Measurements from ENCODE around the gene TRIM63.
A peak's percentile ranks its signal among the peaks of the same experiment; 100 is the strongest.

Gene TRIM63

GRCh38 chr1:26034504-26035202 is 32.8 kb downstream of the TRIM63 start:
- TF ChIP-seq CTCF (conservative IDR thresholded peaks at IDR 0.05; ENCODE audit: low read depth), result no peak
- peak overlapping the region; percentile 74 for H3K27ac ChIP-seq
- CTCF ChIA-PET, result interaction anchor here (0.6 to 1.6 kb wide), 6 partner anchors 9 to 410 kb away, joined by 3 to 6 read pairs (median 3); partner anchors contain the start of gene ZNF593
- no peak for DNase-seq (ENCODE audit: low spot score)
- POLR2A ChIA-PET (ENCODE audit: low non-redundant PET), result interaction anchor here (0.8 kb wide), 1 partner anchor 10 kb away, joined by 4 read pairs; no protein-coding TSS in a partner anchor

- no peak for DNase-seq (ENCODE audit: low spot score)
- TF ChIP-seq CTCF (conservative IDR thresholded peaks at IDR 0.05; ENCODE audit: low read depth), result no peak
- ChIA-PET POLR2A (ENCODE audit: low non-redundant PET) (no interaction called here), CTCF (interaction anchor here (0.5 kb wide), 1 partner anchor 208 kb away, joined by 3 read pairs; no protein-coding TSS in a partner anchor)
- no peak overlapping the region for H3K27ac ChIP-seq
Measured at GRCh38 chr1:26032656-26033357, 34.6 kb downstream of the TRIM63 start.

GRCh38 chr1:26031611-26032220 is 35.7 kb downstream of the TRIM63 start:
- H3K27ac ChIP-seq, result no peak overlapping the region
- CTCF ChIA-PET, result no interaction called here
- DNase-seq (ENCODE audit: low spot score), result no peak
- TF ChIP-seq CTCF (conservative IDR thresholded peaks at IDR 0.05; ENCODE audit: low read depth), result no peak
- POLR2A ChIA-PET (ENCODE audit: low non-redundant PET), result no interaction called here

GRCh38 chr1:26031196-26031595 is 36.2 kb downstream of the TRIM63 start:
- DNase-seq (ENCODE audit: low spot score), result no peak
- no peak for TF ChIP-seq CTCF (conservative IDR thresholded peaks at IDR 0.05; ENCODE audit: low read depth)
- H3K27ac ChIP-seq, result no peak overlapping the region
- POLR2A ChIA-PET (ENCODE audit: low non-redundant PET), result no interaction called here
- CTCF ChIA-PET, result interaction anchor here (1.2 to 1.7 kb wide), 2 partner anchors 11 to 360 kb away, joined by 3 read pairs; no protein-coding TSS in a partner anchor

GRCh38 chr1:26029864-26030481 is 37.5 kb downstream of the TRIM63 start:
- H3K27ac ChIP-seq, result no peak overlapping the region
- POLR2A ChIA-PET (ENCODE audit: low non-redundant PET), result no interaction called here
- CTCF ChIA-PET, result interaction anchor here (1.2 to 1.7 kb wide), 2 partner anchors 10 to 361 kb away, joined by 3 read pairs; no protein-coding TSS in a partner anchor
- DNase-seq (ENCODE audit: low spot score), result no peak
- no peak for TF ChIP-seq CTCF (conservative IDR thresholded peaks at IDR 0.05; ENCODE audit: low read depth)
